Endothelial cell of umbilical vein (primary cell): ENCODE results near the gene MED25. TPM values are rescaled to one million over a fixed set of nuclear protein-coding genes. Genes with fewer than 3 reads are reported as not detected.
A peak's percentile ranks its signal among the peaks of the same experiment; 100 is the strongest.

Experiments used
- BruUV-seq: library from RNA; stranded (reverse); fragments of 400-500 nt; replicated peaks from 2 replicates; lab custom pipeline; 2021; lab: Mats Ljungman, UMichigan
- CTCF ChIA-PET: fragments of 300-600, 350-600 bp; sonication (Branson Sonifier 250); formaldehyde crosslinking; loops from one replicate; lab custom pipeline; 2021; ENCODE audit warnings: antibody characterized with exemption, inconsistent platforms; lab: Charles Lee
- POLR2A ChIA-PET: fragments of 300-600, 350-600 bp; sonication (Branson Sonifier 250); formaldehyde crosslinking; loops from one replicate; lab custom pipeline; 2021; ENCODE audit warnings: antibody characterized with exemption, inconsistent platforms; lab: Charles Lee
- DNase-seq: peaks from one replicate; pipeline ENCODE4 v3.0.0-alpha.2; 2011; ENCODE audit warnings: low read depth, low spot score
- FAIRE-seq: peaks from 2 replicates; lab custom pipeline; 2011; peaks lifted over from hg19 to GRCh38; lab: Jason Lieb, UNC
- H2AFZ ChIP-seq: 2 replicates; pipeline ENCODE4 v1.6.0; 2012; ENCODE audit warnings: low read depth, low read length, control low read depth, inconsistent platforms
- H3K27ac ChIP-seq: 2 replicates; pipeline ENCODE4 v1.5.1; 2011; ENCODE audit warnings: low read depth, mild to moderate bottlenecking, control low read depth, low read length, moderate library complexity; ENCODE audit not compliant: insufficient read depth
- H3K27me3 ChIP-seq, 2 experiments: 2 replicates each; pipeline versions ENCODE4 v1.6.0 to v1.6.1; 2011; ENCODE audit warnings: low read length in 2 of 2, mixed read lengths in 1 of 2; ENCODE audit not compliant: control insufficient read depth in 2 of 2, insufficient read depth in 2 of 2
- H3K36me3 ChIP-seq, 2 experiments: 2 replicates in 1 of 2; 3 replicates in 1 of 2; pipeline ENCODE4 v1.5.1; 2011; ENCODE audit warnings: low read length in 2 of 2, mild to moderate bottlenecking in 1 of 2, moderate library complexity in 1 of 2; ENCODE audit not compliant: control insufficient read depth in 2 of 2, insufficient read depth in 2 of 2; ENCODE audit errors: extremely low read depth in 1 of 2
- H3K4me1 ChIP-seq: 3 replicates; pipeline ENCODE4 v1.5.1; 2011; ENCODE audit warnings: mild to moderate bottlenecking, low read length; ENCODE audit not compliant: control insufficient read depth, insufficient read depth; ENCODE audit errors: extremely low read depth
- H3K4me2 ChIP-seq: 2 replicates; pipeline ENCODE4 v1.6.1; 2011; ENCODE audit warnings: low read length, control low read depth, mixed read lengths; ENCODE audit not compliant: insufficient read depth
- H3K4me3 ChIP-seq, 3 experiments: fragments of 200-600 bp in 1 of 3; sonication (generic), shearing (Covaris generic) in 1 of 3; replicated peaks in 1 of 3; 2 replicates each; pipeline ENCODE4 v1.5.1; 2011 to 2016; ENCODE audit warnings: control low read depth in 3 of 3, low read length in 3 of 3, mild to moderate bottlenecking in 2 of 3, inconsistent platforms in 1 of 3, low read depth in 1 of 3, moderate library complexity in 1 of 3; ENCODE audit not compliant: insufficient read depth in 1 of 3
- H3K79me2 ChIP-seq: 2 replicates; pipeline ENCODE4 v1.6.0; 2012; ENCODE audit warnings: low read length, inconsistent platforms; ENCODE audit not compliant: control insufficient read depth, insufficient read depth
- H3K9ac ChIP-seq: replicated peaks from 2 replicates; pipeline ENCODE3; 2011; ENCODE audit warnings: low read length, control low read depth; ENCODE audit not compliant: insufficient read depth; ENCODE audit errors: extremely low read depth
- H3K9me1 ChIP-seq: replicated peaks from 3 replicates; pipeline ENCODE4 v1.6.0; 2011; ENCODE audit warnings: mild to moderate bottlenecking, low read length; ENCODE audit not compliant: control insufficient read depth, insufficient read depth; ENCODE audit errors: extremely low read depth
- H3K9me3 ChIP-seq: replicated peaks from 2 replicates; pipeline ENCODE4 v1.5.1; 2012; ENCODE audit warnings: low read length, inconsistent platforms; ENCODE audit not compliant: control insufficient read depth, insufficient read depth
- H4K20me1 ChIP-seq: replicated peaks from 2 replicates; pipeline ENCODE3; 2011; ENCODE audit warnings: mild to moderate bottlenecking, low read length; ENCODE audit not compliant: control insufficient read depth, insufficient read depth; ENCODE audit errors: extremely low read depth
- CTCF ChIP-seq, 2 donors: IDR thresholded peaks; 1 replicate in 1 of 2; 2 replicates in 1 of 2; pipeline ENCODE4 v1.5.1; 2011; ENCODE audit warnings: low read length in 2 of 2, mild to moderate bottlenecking in 2 of 2, moderate library complexity in 2 of 2, control low read depth in 1 of 2, inconsistent platforms in 1 of 2, low read depth in 1 of 2; ENCODE audit not compliant: insufficient read depth in 1 of 2; ENCODE audit errors: extremely low read depth in 1 of 2
- EZH2 ChIP-seq: IDR thresholded peaks from 2 replicates; pipeline ENCODE4 v1.6.1; 2012; ENCODE audit warnings: borderline replicate concordance, low read depth, mild to moderate bottlenecking, moderate library complexity, low read length, inconsistent platforms; ENCODE audit not compliant: severe bottlenecking
- FOS ChIP-seq: IDR thresholded peaks from 2 replicates; pipeline ENCODE4 v1.6.1; 2011; ENCODE audit warnings: mild to moderate bottlenecking, low read length, moderate library complexity, borderline replicate concordance; ENCODE audit not compliant: insufficient read depth
- GATA2 ChIP-seq: IDR thresholded peaks from 2 replicates; pipeline ENCODE4 v1.7.0; 2011; ENCODE audit warnings: low read depth, mild to moderate bottlenecking, moderate library complexity, mixed read lengths, low read length; ENCODE audit not compliant: insufficient read length, insufficient read depth
- JUN ChIP-seq: IDR thresholded peaks from 2 replicates; pipeline ENCODE4 v1.6.1; 2011; ENCODE audit warnings: borderline replicate concordance, low read depth; ENCODE audit not compliant: insufficient read length, insufficient read depth
- MAX ChIP-seq: IDR thresholded peaks from 2 replicates; pipeline ENCODE4 v1.6.1; 2011; ENCODE audit not compliant: insufficient read depth, insufficient read length
- MYC ChIP-seq: IDR thresholded peaks from one replicate; pipeline ENCODE4 v1.6.1; 2011; ENCODE audit warnings: mild to moderate bottlenecking, low read depth, low read length
- POLR2A ChIP-seq: IDR thresholded peaks from 2 replicates; pipeline ENCODE4 v1.6.1; 2012; ENCODE audit warnings: low read depth, mild to moderate bottlenecking, control low read depth, low read length
- POLR2AphosphoS5 ChIP-seq: IDR thresholded peaks from 2 replicates; pipeline ENCODE4 v1.6.1; 2012; ENCODE audit warnings: low read depth, mild to moderate bottlenecking, control low read depth, low read length, moderate library complexity; ENCODE audit not compliant: insufficient read depth
- dilution Hi-C: fragments of 300-500 bp; cut with MboI; formaldehyde crosslinking; loops from one replicate; pipeline ENCODE4 v1.15.0; 2019; ENCODE audit warnings: low sequenced_read_pairs; ENCODE audit not compliant: extremely low pct_ligation_motif_present
- intact Hi-C: fragments of 100-400 bp; cut with micrococcal nuclease; formaldehyde crosslinking; loops from one replicate; pipeline ENCODE4 v1.10.0; 2022
- polyA plus RNA-seq, 4 experiments: library from polyadenylated mRNA; depleted of rRNA in 3 of 4; stranded (reverse) in 3 of 4; unstranded in 1 of 4; fragments of >200 nt; gene quantifications; 2 replicates each; pipeline versions ENCODE4 v1.2.1 to v1.2.3, GENCODE V29; 2011 to 2012; ENCODE audit warnings: missing spikeins in 1 of 4
- total RNA-seq: library from RNA; stranded (reverse); gene quantifications from 2 replicates; pipeline ENCODE4 v1.2.3, GENCODE V29; 2021

MED25 gene
- total and polyA plus RNA-seq, 2 donors (not counting 3 experiments of a cell fraction or from before 2014, with no cell fraction given) = 31.7 to 62.9 TPM

- no peak for TF ChIP-seq MYC
- TF ChIP-seq POLR2AphosphoS5 = no peak
- no peak for TF ChIP-seq POLR2A
- TF ChIP-seq JUN = no peak
- TF ChIP-seq EZH2 = no peak
- TF ChIP-seq GATA2 = no peak
- TF ChIP-seq FOS = no peak
- TF ChIP-seq MAX = no peak
- TF ChIP-seq CTCF (IDR thresholded peaks at IDR 0.05; ENCODE audit: extremely low read depth in 1 of 2, insufficient read depth in 1 of 2, low read depth in 1 of 2, low read length in 2 of 2) = peak; percentile 24 to 36
- dilution Hi-C loops = no loop called here
- Histone ChIP-seq H2AFZ (no peak overlapping the region), H3K27ac (no peak overlapping the region), H3K27me3 (no peaks in the 10 kb centered on the region), H4K20me1 (no peaks in the 10 kb centered on the region), H3K9ac (no peak overlapping the region), H3K4me2 (no peak overlapping the region), H3K4me1 (peaks cover 22% of the 10 kb centered on the region), H3K9me3 (no peaks in the 10 kb centered on the region), H3K36me3 (peaks cover 13 to 46% of the 10 kb centered on the region in 2 experiments), H3K79me2 (peaks cover 26% of the 10 kb centered on the region), H3K4me3 (no peak overlapping the region), H3K9me1 (no peaks in the 10 kb centered on the region)
- POLR2A ChIA-PET = no interaction called here
- BruUV-seq = no TSS peak
- CTCF ChIA-PET = no interaction called here
- FAIRE-seq (no peak), DNase-seq (no peak)
- intact Hi-C loops = no loop called here
Observed at GRCh38 chr19:49862391-49863253, 44.5 kb downstream of the MED25 start.
